Hematopoietic multipotent progenitor cell treated with erythropoietin and hydrocortisone succinate and interleukin-3 and kit ligand, for 8 days (in vitro differentiated cells): ENCODE results near the gene DNAJB13.
A peak's percentile ranks its signal among the peaks of the same experiment; 100 is the strongest.
"Not testable (repeated sequence)": the region's sequence is repeated elsewhere in the genome, so short reads cannot be mapped to it uniquely, and the experiment has no call there.

Experiments used
- DNase-seq: peaks from one replicate; pipeline ENCODE4 v3.0.0-alpha.2; 2015

DNAJB13 gene

DNA sequence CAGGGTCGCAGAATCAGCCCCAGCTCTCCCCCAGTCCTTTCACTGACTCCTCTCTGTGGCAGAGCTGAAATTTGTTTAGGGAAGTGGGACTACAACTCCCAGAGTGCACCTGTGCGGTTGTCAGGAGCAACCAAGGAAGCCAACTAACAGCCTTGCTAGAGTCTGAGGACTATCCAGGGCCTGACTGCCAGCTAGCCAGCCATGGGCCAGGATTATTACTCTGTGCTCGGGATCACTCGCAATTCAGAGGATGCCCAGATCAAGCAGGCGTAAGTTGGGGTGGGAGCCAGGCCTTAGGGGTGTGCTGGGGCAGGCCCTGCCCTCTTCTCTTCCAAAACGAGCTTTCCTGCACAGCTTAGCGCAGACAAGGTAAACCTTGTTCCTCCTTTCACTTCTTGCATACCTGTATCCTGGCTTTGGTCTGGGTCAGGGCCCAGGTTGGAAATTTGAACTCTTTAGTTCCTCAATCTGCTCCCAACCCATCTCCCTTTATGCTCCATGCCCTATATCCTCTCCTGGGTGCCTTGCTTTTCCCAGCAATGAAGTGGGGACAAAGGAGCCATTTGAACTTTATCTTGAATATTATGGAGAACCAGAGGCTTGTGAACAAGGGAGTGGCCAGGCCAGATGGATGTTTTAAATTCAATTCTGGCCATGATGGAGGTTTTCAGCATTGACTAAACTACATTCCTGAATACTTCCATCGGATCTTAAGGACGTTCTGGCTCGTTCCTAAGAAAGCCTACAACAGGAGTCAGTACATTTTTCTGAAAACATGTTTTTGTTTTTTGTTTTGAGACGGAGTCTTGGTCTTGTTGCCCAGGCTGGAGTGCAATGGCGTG is at the start of gene DNAJB13:
Gene DNAJB13, plus strand, starts transcription at position 158 of the 842 bp plus-strand sequence. Its CDS starts 44 bp downstream, at position 202.
- peak; percentile 55 for DNase-seq

DNA sequence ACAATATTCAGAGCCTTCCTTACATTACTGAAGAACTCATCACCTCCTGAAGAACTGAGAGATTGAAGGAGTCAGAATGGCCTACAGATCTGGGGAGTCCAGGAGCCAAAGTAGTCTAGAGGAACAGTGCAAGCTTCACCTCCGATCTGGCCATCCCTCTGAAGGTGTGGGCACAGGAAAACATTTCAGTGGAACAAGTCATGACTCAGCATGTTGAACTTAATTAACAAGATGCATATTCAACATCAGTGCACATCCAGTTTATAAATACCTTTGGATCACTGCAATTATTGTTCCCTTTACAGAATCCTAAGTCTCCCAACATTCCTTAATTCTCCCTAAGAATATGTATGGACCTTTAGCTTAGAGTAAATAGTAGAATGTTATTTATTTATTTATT is 48.5 kb upstream of the DNAJB13 start:
- DNase-seq: no peak

DNA sequence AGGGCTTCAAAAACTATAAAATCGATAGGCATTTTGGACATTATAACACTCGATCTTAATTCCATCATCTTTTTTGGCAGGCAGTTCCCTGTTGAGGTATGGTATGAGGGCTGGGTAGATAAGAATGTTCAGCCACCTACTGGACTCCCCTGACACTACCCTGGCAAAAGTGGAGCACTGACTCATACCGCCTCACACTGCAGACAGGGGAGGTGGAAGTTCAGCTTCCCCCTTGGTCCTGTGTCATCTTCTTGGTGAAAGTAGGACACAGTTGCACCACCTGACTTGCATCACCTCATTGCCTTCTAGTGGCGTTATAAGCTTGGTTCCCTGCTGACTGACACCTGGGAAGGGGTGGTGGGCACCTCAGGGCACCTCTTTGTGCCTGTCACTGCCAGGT is 43.6 kb upstream of the DNAJB13 start:
- DNase-seq: peak; percentile 71

DNA sequence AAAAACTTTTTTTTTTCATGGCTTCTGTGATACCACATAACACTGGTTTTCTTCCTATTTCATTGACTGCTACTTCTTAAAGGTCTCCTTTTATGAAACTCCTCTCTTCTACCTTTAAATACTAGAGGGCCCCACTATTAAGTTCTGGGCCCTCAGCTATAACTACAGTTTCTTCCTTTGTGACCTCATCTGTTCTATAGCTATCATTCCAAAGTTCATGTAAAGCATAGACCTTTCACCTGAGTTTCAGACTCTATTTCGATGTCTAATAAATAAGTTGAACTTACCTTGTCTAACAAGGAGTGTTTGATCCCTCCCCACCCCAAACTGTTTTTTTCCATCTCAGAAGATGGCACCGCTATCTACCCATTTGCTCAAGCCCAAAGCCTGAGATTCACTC is 38.8 kb upstream of the DNAJB13 start:
- DNase-seq: no peak

GRCh38 chr11:73913472-73913871 is 37.4 kb upstream of the DNAJB13 start:
- no peak for DNase-seq

- no peak for DNase-seq
Observed at GRCh38 chr11:73914284-73914683, 36.5 kb upstream of the DNAJB13 start.

- no peak for DNase-seq
Observed at GRCh38 chr11:73916435-73916834, 34.4 kb upstream of the DNAJB13 start.

GRCh38 chr11:73921180-73921579 is 29.6 kb upstream of the DNAJB13 start:
- DNase-seq: no peak

DNA sequence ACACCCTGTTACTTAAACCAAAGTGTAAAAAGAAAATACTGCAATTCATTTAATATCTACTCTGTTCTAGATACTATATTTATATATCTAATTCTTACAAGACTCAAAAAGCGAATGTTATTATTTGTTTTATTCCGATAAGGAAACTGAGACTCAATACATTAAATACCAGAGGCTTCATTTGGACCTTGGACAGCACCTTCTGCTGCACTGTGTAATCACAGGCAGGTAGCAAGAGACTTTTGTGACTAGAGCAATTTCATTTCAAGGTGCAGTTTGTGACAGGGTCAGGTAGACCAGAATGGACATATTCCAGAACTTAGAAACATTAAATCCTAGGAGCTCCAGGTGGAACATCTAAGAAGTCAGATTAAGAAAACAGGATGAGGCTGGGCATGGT is 21.4 kb upstream of the DNAJB13 start:
- no peak for DNase-seq

GRCh38 chr11:73931039-73931645 is 19.7 kb upstream of the DNAJB13 start:
- peak; percentile 84 for DNase-seq

DNA sequence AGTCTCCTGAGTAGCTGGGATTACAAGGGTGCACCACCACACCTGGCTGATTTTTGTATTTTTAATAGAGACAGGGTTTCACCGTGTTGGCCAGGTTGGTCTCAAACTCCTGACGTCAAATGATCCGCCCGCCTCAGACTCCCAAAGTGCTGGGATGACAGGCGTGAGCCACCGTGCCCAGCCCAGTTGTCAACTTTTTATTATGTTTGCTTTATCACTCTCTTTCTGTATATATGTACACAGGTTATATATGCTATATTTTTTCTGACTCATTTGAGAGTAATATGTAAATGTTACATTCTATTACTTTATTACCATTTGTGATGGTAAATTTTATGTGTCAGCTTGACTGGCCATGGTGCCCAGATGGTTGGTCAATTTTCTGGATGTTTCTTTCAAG is 18.9 kb upstream of the DNAJB13 start:
- DNase-seq: no peak

- no peak for DNase-seq
Observed at GRCh38 chr11:73932781-73933180, 18.0 kb upstream of the DNAJB13 start.

- not testable (repeated sequence) for DNase-seq
Observed at GRCh38 chr11:73936047-73936446, 14.8 kb upstream of the DNAJB13 start.

- DNase-seq: no peak
Observed at GRCh38 chr11:73939096-73939495, 11.7 kb upstream of the DNAJB13 start.

- DNase-seq: no peak
Observed at GRCh38 chr11:73940801-73941570, 9.8 kb upstream of the DNAJB13 start.

GRCh38 chr11:73942010-73942409 is 8.8 kb upstream of the DNAJB13 start:
- DNase-seq: peak; percentile 34

DNA sequence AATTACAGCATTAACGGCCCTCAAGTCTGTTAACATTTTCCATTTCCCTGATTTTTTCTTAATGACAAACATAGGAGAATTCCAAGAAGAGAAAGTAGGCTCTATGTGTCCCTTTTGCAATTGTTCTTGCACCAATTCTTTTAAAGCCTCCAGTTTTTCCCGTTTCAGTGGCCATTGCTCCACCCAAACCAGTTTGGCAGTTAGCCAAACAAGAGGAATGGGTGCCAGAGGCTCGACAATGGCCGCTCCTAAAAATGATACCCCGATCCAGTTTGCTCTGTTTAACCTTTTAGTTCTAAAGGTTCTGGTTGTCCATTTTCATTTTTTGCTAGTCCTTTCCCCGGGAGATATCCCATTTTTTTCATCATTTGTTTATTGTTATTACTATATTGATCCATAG is 6.7 kb upstream of the DNAJB13 start:
- DNase-seq: no peak

DNA sequence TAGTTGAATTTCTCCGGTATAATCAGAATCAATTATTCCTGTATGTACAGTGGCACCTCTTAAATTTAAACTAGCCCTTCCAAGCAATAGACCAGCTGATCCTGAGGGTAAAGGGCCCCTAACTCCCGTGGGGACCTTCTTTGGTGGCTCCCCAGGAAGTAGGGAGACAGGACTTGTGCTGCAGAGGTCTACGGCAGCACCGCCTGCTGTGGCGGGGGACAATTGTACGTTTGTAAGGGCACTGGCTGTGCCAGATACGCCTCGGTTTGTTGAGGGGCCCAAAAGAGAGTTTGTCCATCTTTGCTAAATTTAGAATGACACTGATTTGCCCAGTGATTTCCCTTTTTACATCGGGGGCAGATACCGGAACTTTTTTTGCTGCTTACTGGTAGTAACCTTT is 5.9 kb upstream of the DNAJB13 start:
- DNase-seq: no peak

- DNase-seq: no peak
Observed at GRCh38 chr11:73945396-73945795, 5.4 kb upstream of the DNAJB13 start.

DNA sequence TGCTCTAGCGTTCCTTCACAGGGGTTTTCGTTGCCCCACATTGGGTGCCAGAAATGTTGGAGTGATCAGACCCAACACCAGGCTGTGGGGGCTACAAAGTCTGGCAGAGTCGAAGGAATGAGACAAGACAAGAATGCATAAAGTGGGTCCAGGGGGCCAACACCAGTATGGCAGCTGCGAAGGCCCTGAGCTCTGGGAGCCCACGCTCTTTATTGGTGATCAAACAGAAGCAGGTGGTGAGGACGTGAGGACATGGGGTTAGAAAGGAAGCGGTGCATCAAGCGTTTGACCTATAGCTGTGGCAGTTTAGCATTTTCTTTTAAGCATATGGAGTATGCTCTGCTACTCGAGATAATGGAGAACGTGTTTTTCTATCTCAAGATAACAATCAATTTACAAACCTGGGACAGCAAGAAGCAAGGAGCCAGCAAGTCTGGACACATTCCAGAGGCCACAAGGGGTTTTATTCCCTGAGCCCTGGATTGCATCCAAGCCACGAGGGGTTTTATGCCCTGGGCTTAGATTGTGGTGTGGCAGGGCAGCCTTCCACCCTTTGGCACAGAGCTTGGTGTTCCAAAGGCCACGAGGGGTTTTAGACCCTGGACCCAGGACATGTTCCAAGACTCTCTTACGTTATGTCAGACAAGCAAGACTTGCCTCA is 3.9 kb upstream of the DNAJB13 start:
- DNase-seq: no peak

DNA sequence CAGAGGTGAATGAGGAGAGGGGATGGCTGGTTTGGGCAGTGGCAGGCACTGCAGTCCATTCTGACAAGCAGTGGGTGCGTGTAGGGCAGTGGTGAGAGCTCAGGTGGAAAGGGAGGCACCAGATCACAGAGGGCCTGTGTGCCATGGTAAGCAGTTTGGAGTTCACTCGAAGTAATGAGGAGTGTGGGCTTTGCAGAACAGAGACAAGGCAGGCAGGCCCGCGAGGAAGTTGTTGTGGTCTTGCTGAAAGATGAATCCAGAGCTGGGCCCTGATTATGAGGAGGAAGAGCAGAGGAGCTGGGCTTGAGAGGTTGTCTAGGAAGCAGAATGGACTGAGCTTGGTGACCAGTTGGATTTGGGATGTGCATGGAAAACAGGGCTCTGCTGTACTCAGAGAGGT is 1.6 kb upstream of the DNAJB13 start:
- DNase-seq: no peak

DNA sequence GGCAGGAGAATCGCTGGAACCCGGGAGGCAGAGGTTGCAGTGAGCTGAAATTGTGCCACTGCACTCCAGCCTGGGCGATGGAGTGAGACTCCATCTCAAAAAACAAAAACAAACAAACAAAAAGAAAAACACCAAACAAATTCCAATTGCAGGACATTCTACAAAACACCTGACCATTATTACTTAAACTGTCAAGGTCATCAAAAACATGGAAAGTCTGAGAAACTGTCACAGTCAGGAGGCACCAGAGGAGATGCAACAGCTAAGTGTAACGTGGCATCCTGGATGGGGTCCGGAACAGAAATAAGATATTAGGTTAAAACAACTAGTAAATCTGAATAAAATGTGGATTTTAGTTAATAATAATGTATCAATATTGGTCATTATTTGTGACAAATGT is 914 bp upstream of the DNAJB13 start:
- no peak for DNase-seq

GRCh38 chr11:73951797-73952196 is 971 bp downstream of the DNAJB13 start:
- DNase-seq: no peak
